MCF 10A (cell line): ENCODE measurements around the gene PAIP2. TPM values are rescaled to one million over a fixed set of nuclear protein-coding genes. Genes with fewer than 3 reads are reported as not detected.

Source experiments
- BruUV-seq: library from RNA; stranded (reverse); fragments of 400-500 nt; replicated peaks from 2 replicates; lab custom pipeline; 2021; lab: Mats Ljungman, UMichigan
- CTCF ChIA-PET: fragments of 300-600 bp; sonication (Branson Sonifier 250); formaldehyde crosslinking; extraction: SDS; loops from one replicate; lab custom pipeline; 2021; ENCODE audit warnings: antibody characterized with exemption, inconsistent platforms; lab: Yijun Ruan, JAX
- POLR2A ChIA-PET: fragments of 300-600, 350-650 bp; sonication (Branson Sonifier 250); formaldehyde crosslinking; extraction: SDS; loops from one replicate; lab custom pipeline; 2020; ENCODE audit warnings: antibody characterized with exemption, inconsistent platforms; lab: Yijun Ruan, JAX
- DNase-seq: peaks from one replicate; pipeline ENCODE4 v3.0.0-alpha.2; 2018; ENCODE audit not compliant: unreplicated experiment
- H3K27ac Mint-ChIP-seq: one replicate; pipeline ENCODE4 v1.8.0; 2022; ENCODE audit warnings: mild to moderate bottlenecking, low read depth, mixed read lengths; ENCODE audit not compliant: unreplicated experiment
- H3K27me3 Mint-ChIP-seq: one replicate; pipeline ENCODE4 v1.8.0; 2022; ENCODE audit warnings: mixed read lengths; ENCODE audit not compliant: insufficient read depth, unreplicated experiment
- H3K36me3 Mint-ChIP-seq: one replicate; pipeline ENCODE4 v1.8.0; 2022; ENCODE audit warnings: mild to moderate bottlenecking, moderate library complexity, mixed read lengths; ENCODE audit not compliant: insufficient read depth, unreplicated experiment
- H3K4me1 Mint-ChIP-seq: one replicate; pipeline ENCODE4 v1.8.0; 2022; ENCODE audit warnings: mixed read lengths; ENCODE audit not compliant: insufficient read depth, unreplicated experiment
- H3K4me3 Mint-ChIP-seq: one replicate; pipeline ENCODE4 v1.8.0; 2022; ENCODE audit warnings: mild to moderate bottlenecking, moderate library complexity, mixed read lengths; ENCODE audit not compliant: unreplicated experiment
- H3K9me3 Mint-ChIP-seq: one replicate; pipeline ENCODE4 v1.8.0; 2022; ENCODE audit warnings: mixed read lengths; ENCODE audit not compliant: unreplicated experiment
- intact Hi-C: fragments of 100-400 bp; cut with micrococcal nuclease; formaldehyde crosslinking; loops from 2 replicates; pipeline ENCODE4 v1.14.1; 2022
- total RNA-seq: library from RNA; stranded (reverse); gene quantifications from 2 replicates; pipeline ENCODE4 v1.2.3, GENCODE V29; 2022
- TF ChIP-seq, protein P1 (sequence below): fragments of 200-600 bp; IDR thresholded peaks from one replicate; pipeline ENCODE4 v1.8.0; 2022; ENCODE audit warnings: antibody characterized with exemption, mild to moderate bottlenecking; ENCODE audit not compliant: unreplicated experiment

The PAIP2 gene
- total RNA-seq, 1 experiment from 2014 or later, result 108 TPM

DNA sequence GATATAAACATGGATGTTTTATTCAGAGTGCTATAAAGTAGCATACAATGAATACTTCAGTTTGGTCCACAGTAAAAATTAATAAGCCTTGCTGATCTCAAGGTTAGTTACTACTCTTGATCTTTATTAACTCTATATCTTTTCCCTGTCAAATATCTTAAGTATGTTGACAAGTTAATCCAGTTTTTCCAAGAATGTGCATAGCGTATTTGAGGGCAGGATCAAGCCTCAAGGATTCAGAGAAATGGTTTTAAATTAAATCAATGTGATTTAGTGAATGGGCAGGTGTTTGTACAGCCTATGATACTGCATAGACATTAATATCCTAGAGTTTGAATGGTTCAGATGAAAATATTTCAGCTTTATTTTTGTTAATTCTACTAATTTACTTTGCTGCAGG is 27.4 kb upstream of the PAIP2 start:
- Mint-ChIP-seq H3K27ac (no peak overlapping the region), H3K27me3 (no peaks in the 10 kb centered on the region), H3K4me3 (no peak overlapping the region), H3K9me3 (no peaks in the 10 kb centered on the region), H3K36me3 (peaks cover 69% of the 10 kb centered on the region), H3K4me1 (peaks cover 24% of the 10 kb centered on the region)
- ChIA-PET CTCF (interaction anchor here (0.6 to 1.1 kb wide), 3 partner anchors 25 to 1201 kb away, joined by 3 to 4 read pairs (median 3); no protein-coding TSS in a partner anchor), POLR2A (interaction anchor here (1.0 to 2.1 kb wide), 4 partner anchors 9 to 27 kb away, joined by 4 to 10 read pairs (median 4); partner anchors contain the start of genes MATR3 and PAIP2)
- intact Hi-C loops, result no loop called here
- TF ChIP-seq, protein P1, sequence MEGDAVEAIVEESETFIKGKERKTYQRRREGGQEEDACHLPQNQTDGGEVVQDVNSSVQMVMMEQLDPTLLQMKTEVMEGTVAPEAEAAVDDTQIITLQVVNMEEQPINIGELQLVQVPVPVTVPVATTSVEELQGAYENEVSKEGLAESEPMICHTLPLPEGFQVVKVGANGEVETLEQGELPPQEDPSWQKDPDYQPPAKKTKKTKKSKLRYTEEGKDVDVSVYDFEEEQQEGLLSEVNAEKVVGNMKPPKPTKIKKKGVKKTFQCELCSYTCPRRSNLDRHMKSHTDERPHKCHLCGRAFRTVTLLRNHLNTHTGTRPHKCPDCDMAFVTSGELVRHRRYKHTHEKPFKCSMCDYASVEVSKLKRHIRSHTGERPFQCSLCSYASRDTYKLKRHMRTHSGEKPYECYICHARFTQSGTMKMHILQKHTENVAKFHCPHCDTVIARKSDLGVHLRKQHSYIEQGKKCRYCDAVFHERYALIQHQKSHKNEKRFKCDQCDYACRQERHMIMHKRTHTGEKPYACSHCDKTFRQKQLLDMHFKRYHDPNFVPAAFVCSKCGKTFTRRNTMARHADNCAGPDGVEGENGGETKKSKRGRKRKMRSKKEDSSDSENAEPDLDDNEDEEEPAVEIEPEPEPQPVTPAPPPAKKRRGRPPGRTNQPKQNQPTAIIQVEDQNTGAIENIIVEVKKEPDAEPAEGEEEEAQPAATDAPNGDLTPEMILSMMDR, result no peak
- no peak for DNase-seq
- BruUV-seq, result no TSS peak

DNA sequence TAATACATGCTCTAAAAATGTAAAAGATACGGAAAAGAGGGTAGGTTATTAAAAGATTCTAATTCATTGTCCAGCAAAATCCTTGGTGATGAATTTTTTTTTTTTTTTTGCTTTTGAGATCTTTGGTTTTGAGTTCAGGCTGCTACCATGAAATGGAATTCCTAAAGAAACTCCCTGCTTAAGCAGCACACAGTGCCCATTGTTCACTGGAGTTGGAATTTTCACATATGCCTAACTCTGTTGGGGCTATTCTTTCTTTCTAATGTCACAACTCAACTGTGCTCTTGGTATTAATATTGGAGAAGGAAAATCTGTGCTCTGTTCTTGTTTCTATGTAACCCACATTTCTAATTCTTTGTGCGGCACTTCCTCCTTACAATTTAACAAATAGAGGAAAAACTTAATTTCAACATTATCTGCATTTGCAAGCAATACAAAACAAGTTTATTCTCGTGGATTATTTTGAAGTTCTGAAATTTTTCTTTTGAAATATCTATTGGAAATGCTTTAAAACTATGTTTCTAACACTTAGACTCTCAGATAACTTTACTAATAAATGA is 26.5 kb upstream of the PAIP2 start:
- no peak overlapping the region for H3K27ac Mint-ChIP-seq

DNA sequence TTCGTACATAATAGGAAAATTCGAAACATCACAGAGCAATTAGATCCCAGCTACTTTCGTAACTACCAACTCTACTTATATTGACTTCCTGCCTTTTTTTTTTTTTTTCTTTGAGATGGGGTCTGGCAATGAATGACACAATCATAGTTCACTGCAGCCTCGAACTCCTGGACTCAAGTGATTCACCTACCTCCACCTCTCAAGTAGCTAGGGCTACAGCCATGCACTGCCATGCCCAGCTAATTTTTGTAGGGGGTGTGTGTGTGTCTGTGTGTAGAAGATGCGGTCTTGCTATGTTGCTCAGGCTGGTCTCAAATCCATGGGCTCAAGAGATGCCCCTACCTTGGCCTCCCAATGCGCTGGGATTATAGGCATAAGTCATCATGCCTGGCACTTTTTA is 5.8 kb upstream of the PAIP2 start:
- no peaks in the 10 kb centered on the region for H3K4me1 Mint-ChIP-seq

More for the DNA sequence above, 26.5 kb upstream of the PAIP2 start:
- TF ChIP-seq, protein P1, result no peak
- Mint-ChIP-seq H3K9me3 (no peaks in the 10 kb centered on the region), H3K4me3 (no peak overlapping the region), H3K27me3 (no peaks in the 10 kb centered on the region), H3K36me3 (peaks cover 71% of the 10 kb centered on the region), H3K4me1 (peaks cover 23% of the 10 kb centered on the region)
- no peak for DNase-seq
- CTCF ChIA-PET, result interaction anchor here (0.6 to 2.3 kb wide), 3 partner anchors 26 to 720 kb away, joined by 3 to 6 read pairs (median 3); partner anchors contain the start of gene PAIP2
- POLR2A ChIA-PET, result interaction anchor here (0.8 to 1.0 kb wide), 3 partner anchors 10 to 26 kb away, joined by 3 to 5 read pairs (median 4); partner anchors contain the start of genes MATR3 and PAIP2
- TSS peak; percentile 1 for BruUV-seq
- intact Hi-C loops, result no loop called here

DNA sequence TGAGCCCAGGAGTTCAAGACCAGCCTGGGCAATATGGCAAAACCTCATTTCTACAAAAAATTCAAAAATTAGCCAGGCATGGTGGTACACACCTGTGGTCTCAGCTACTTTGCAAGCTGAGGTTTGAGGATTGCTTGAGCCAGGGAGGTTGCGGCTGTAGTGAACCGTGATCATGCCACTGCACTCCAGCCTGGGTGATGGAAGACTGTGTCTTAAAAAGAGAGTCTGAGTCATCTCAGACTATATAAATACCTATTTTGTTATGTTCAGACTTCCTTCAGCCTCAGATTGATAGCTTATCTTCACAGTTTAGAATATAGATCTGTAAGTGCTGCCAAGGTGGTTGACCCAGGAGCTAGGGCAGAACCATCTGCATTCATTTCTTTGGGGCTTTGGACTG is 1.6 kb upstream of the PAIP2 start:
- Mint-ChIP-seq H3K27ac (no peak overlapping the region), H3K4me3 (no peak overlapping the region), H3K4me1 (peaks cover 20% of the 10 kb centered on the region), H3K36me3 (peaks cover 43% of the 10 kb centered on the region), H3K9me3 (no peaks in the 10 kb centered on the region), H3K27me3 (no peaks in the 10 kb centered on the region)
- TF ChIP-seq, protein P1, result no peak
- DNase-seq, result peak; percentile 17
- ChIA-PET POLR2A (interaction anchor here (0.5 to 4.1 kb wide), 9 partner anchors 8 to 919 kb away, joined by 3 to 107 read pairs (median 30); partner anchors contain the start of gene MATR3), CTCF (interaction anchor here (0.8 to 3.1 kb wide), 4 partner anchors 8 to 36 kb away, joined by 3 to 10 read pairs (median 4); no protein-coding TSS in a partner anchor)
- no TSS peak for BruUV-seq
- intact Hi-C loops, result loop anchor here (2.0 kb wide), 2 partner anchors 47 to 63 kb away; partner anchors contain the start of gene MATR3

More for the DNA sequence above, 5.8 kb upstream of the PAIP2 start:
- no peaks in the 10 kb centered on the region for H3K9me3 Mint-ChIP-seq
- no TSS peak for BruUV-seq
- ChIA-PET POLR2A (interaction anchor here (0.6 to 1.6 kb wide), 3 partner anchors 9 to 966 kb away, joined by 3 to 5 read pairs (median 4); no protein-coding TSS in a partner anchor), CTCF (interaction anchor here (0.6 to 0.7 kb wide), 3 partner anchors 18 to 762 kb away, joined by 3 to 4 read pairs (median 3); no protein-coding TSS in a partner anchor)
- TF ChIP-seq, protein P1, result no peak
- no peak overlapping the region for H3K27ac Mint-ChIP-seq
- no peaks in the 10 kb centered on the region for H3K27me3 Mint-ChIP-seq
- H3K36me3 Mint-ChIP-seq, result peaks cover 56% of the 10 kb centered on the region
- DNase-seq, result no peak
- intact Hi-C loops, result no loop called here
- H3K4me3 Mint-ChIP-seq, result no peak overlapping the region
